GM23338 (cell line): ENCODE results near the gene ASPHD1. TPM values are rescaled to one million over a fixed set of nuclear protein-coding genes. Genes with fewer than 3 reads are reported as not detected.
A peak's percentile ranks its signal among the peaks of the same experiment; 100 is the strongest.

Experiments used
- ATAC-seq: fragments of 200-7000 bp; cut with Tn5 transposase; 3 replicates; pipeline ENCODE4 v1.9.1; 2020
- DNase-seq: peaks from one replicate; pipeline ENCODE4 v3.0.0-alpha.2; 2015; ENCODE audit warnings: low spot score
- H2AFZ ChIP-seq: fragments of 200-600 bp; sonication (generic); 2 replicates; pipeline ENCODE4 v1.8.0; 2016; ENCODE audit warnings: antibody characterized with exemption, mild to moderate bottlenecking, moderate library complexity
- H3F3A ChIP-seq: fragments of 200-600 bp; sonication (generic); replicated peaks from 2 replicates; pipeline ENCODE4 v1.8.0; 2017; ENCODE audit warnings: antibody characterized with exemption, mixed run types, low read depth
- H3K27ac ChIP-seq: fragments of 200-600 bp; sonication (generic); 2 replicates; pipeline ENCODE4 v1.6.1; 2016; ENCODE audit warnings: low read depth
- H3K27me3 ChIP-seq: fragments of 200-600 bp; sonication (generic); 2 replicates; pipeline ENCODE4 v1.8.0; 2016; ENCODE audit warnings: mild to moderate bottlenecking, mixed run types, moderate library complexity; ENCODE audit not compliant: insufficient read depth
- H3K36me3 ChIP-seq: fragments of 200-600 bp; sonication (generic); 2 replicates; pipeline ENCODE4 v1.8.0; 2016; ENCODE audit warnings: mild to moderate bottlenecking; ENCODE audit not compliant: insufficient read depth
- H3K4me1 ChIP-seq: fragments of 200-600 bp; sonication (generic); 2 replicates; pipeline ENCODE4 v1.8.0; 2016; ENCODE audit warnings: mild to moderate bottlenecking, moderate library complexity; ENCODE audit not compliant: insufficient read depth
- H3K4me2 ChIP-seq: fragments of 200-600 bp; sonication (generic); 2 replicates; pipeline ENCODE4 v1.7.1; 2017; ENCODE audit warnings: mixed run types
- H3K4me3 ChIP-seq: fragments of 200-600 bp; sonication (generic); 2 replicates; pipeline ENCODE4 v1.6.1; 2016; ENCODE audit warnings: mixed run types
- H3K79me2 ChIP-seq: fragments of 200-600 bp; sonication (generic); replicated peaks from 2 replicates; pipeline ENCODE4 v1.8.0; 2017; ENCODE audit warnings: mild to moderate bottlenecking; ENCODE audit not compliant: insufficient read depth
- H3K9me2 ChIP-seq: fragments of 200-600 bp; sonication (generic); 2 replicates; pipeline ENCODE4 v1.8.0; 2017; ENCODE audit not compliant: insufficient read depth
- H4K20me1 ChIP-seq: fragments of 200-600 bp; sonication (generic); replicated peaks from 2 replicates; pipeline ENCODE4 v1.8.0; 2017; ENCODE audit warnings: mild to moderate bottlenecking; ENCODE audit not compliant: insufficient read depth
- H3K27ac Mint-ChIP-seq: 2 replicates; pipeline ENCODE4 v1.8.0; 2020; ENCODE audit warnings: inconsistent platforms, mild to moderate bottlenecking, moderate library complexity, mixed read lengths
- H3K27me3 Mint-ChIP-seq: 3 replicates; pipeline ENCODE4 v1.8.0; 2022; ENCODE audit warnings: low read depth, mild to moderate bottlenecking, moderate library complexity, mixed read lengths, inconsistent platforms; ENCODE audit not compliant: insufficient read depth, poor library complexity
- H3K36me3 Mint-ChIP-seq: 3 replicates; pipeline ENCODE4 v1.8.0; 2021; ENCODE audit warnings: low read depth, mild to moderate bottlenecking, inconsistent platforms, moderate library complexity, mixed read lengths
- H3K4me1 Mint-ChIP-seq: 3 replicates; pipeline ENCODE4 v1.8.0; 2020; ENCODE audit warnings: mild to moderate bottlenecking, inconsistent platforms, mixed read lengths
- H3K4me3 Mint-ChIP-seq: 3 replicates; pipeline ENCODE4 v1.8.0; 2021; ENCODE audit warnings: moderate library complexity, mild to moderate bottlenecking, inconsistent platforms, mixed read lengths
- H3K9me3 Mint-ChIP-seq: 3 replicates; pipeline ENCODE4 v1.8.0; 2020; ENCODE audit warnings: moderate library complexity, mild to moderate bottlenecking, inconsistent platforms, mixed read lengths
- CREB1 ChIP-seq: fragments of 250-450 bp; sonication (Bioruptor Pico); IDR thresholded peaks from 2 replicates; pipeline ENCODE4 v1.5.0; 2020; ENCODE audit warnings: low read depth, mild to moderate bottlenecking, moderate library complexity
- CTCF ChIP-seq, 2 experiments: fragments of 200-600 bp in 1 of 2; sonication (generic) in 1 of 2; conservative IDR thresholded peaks; 2 replicates each; pipeline versions ENCODE4 v1.5.1 to v1.6.1; 2016 to 2017; ENCODE audit warnings: antibody characterized with exemption in 2 of 2, low read depth in 2 of 2, mild to moderate bottlenecking in 2 of 2, moderate library complexity in 1 of 2
- ETS1 ChIP-seq: IDR thresholded peaks from 2 replicates; pipeline ENCODE4 v1.6.1; 2016; ENCODE audit warnings: antibody characterized with exemption
- EZH2 ChIP-seq: fragments of 200-600 bp; sonication (generic); IDR thresholded peaks from one replicate; pipeline ENCODE4 v1.8.0; 2017; ENCODE audit warnings: antibody characterized with exemption, mild to moderate bottlenecking, low read depth; ENCODE audit not compliant: unreplicated experiment
- EZH2phosphoT487 ChIP-seq: fragments of 200-600 bp; sonication (generic); IDR thresholded peaks from one replicate; pipeline ENCODE4 v1.8.1; 2018; ENCODE audit warnings: antibody characterized with exemption; ENCODE audit not compliant: unreplicated experiment
- JUNB ChIP-seq: IDR thresholded peaks from one replicate; pipeline ENCODE4 v1.6.1; 2016; ENCODE audit warnings: antibody characterized with exemption; ENCODE audit not compliant: unreplicated experiment
- NANOG ChIP-seq: IDR thresholded peaks from 2 replicates; pipeline ENCODE4 v1.6.1; 2016; ENCODE audit warnings: antibody characterized with exemption, borderline replicate concordance
- POLR2AphosphoS5 ChIP-seq: IDR thresholded peaks from 2 replicates; pipeline ENCODE4 v1.6.1; 2016; ENCODE audit warnings: antibody characterized with exemption, low read depth
- REST ChIP-seq: IDR thresholded peaks from one replicate; pipeline ENCODE4 v1.6.1; 2018; ENCODE audit warnings: antibody characterized with exemption; ENCODE audit not compliant: unreplicated experiment
- STAT1 ChIP-seq: IDR thresholded peaks from one replicate; pipeline ENCODE4 v1.6.1; 2016; ENCODE audit warnings: antibody characterized with exemption; ENCODE audit not compliant: unreplicated experiment
- ZNF114 ChIP-seq: fragments of 250-450 bp; sonication (Bioruptor Pico); IDR thresholded peaks from 2 replicates; pipeline ENCODE4 v1.5.0; 2020; ENCODE audit warnings: mild to moderate bottlenecking, moderate library complexity
- ZNF331 ChIP-seq: fragments of 250-450 bp; sonication (Bioruptor Pico); IDR thresholded peaks from 2 replicates; pipeline ENCODE4 v1.5.0; 2020; ENCODE audit warnings: low read depth, mild to moderate bottlenecking, moderate library complexity
- ZNF462 ChIP-seq: fragments of 250-450 bp; sonication (Bioruptor Pico); IDR thresholded peaks from 2 replicates; pipeline ENCODE4 v1.5.0; 2020; ENCODE audit warnings: mild to moderate bottlenecking, moderate library complexity
- polyA plus RNA-seq: library from polyadenylated mRNA; unstranded; fragments of >200 nt; fragmentation: Nextera tagmentation; extraction: Ambion mirVana; gene quantifications from 2 replicates; pipeline ENCODE4 v1.2.1, GENCODE V29; 2016
- total RNA-seq: library from RNA; depleted of rRNA; stranded (reverse); fragments of >200 nt; shearing (Covaris generic); gene quantifications from 2 replicates; pipeline ENCODE4 v1.2.3, GENCODE V29; 2014

ASPHD1 gene
- total and polyA plus RNA-seq, 2 experiments from 2014 or later, result 15.5 to 20.6 TPM

- no peaks in the 10 kb centered on the region for H3K27me3 ChIP-seq
- ATAC-seq, result peak; percentile 2; the same call in 2 of the 3 replicates
- Mint-ChIP-seq H3K27me3 (peaks cover 16% of the 10 kb centered on the region), H3K4me1 (peaks cover 28% of the 10 kb centered on the region), H3K4me3 (peak overlapping the region; percentile 88), H3K36me3 (peaks cover 14% of the 10 kb centered on the region), H3K27ac (peak overlapping the region; percentile 13), H3K9me3 (no peaks in the 10 kb centered on the region)
- TF ChIP-seq EZH2, result no peak
- no peak for TF ChIP-seq ETS1
- no peak for TF ChIP-seq REST
- TF ChIP-seq EZH2phosphoT487, result no peak
- TF ChIP-seq STAT1, result no peak
- no peak for TF ChIP-seq ZNF331 (CRISPR knock-in tag)
- TF ChIP-seq POLR2AphosphoS5, result no peak
- no peak for TF ChIP-seq CTCF (conservative IDR thresholded peaks at IDR 0.05; ENCODE audit: low read depth in 2 of 2)
- no peak for TF ChIP-seq NANOG
- TF ChIP-seq ZNF462 (CRISPR knock-in tag), result no peak
- no peak for TF ChIP-seq CREB1
- TF ChIP-seq ZNF114 (CRISPR knock-in tag), result no peak
- TF ChIP-seq JUNB, result no peak
- no peaks in the 10 kb centered on the region for H3K9me2 ChIP-seq
- H3K4me3 ChIP-seq, result peak overlapping the region; percentile 97
- H3K79me2 ChIP-seq, result peaks cover 14% of the 10 kb centered on the region; the same call in 1 of the 2 replicates
- H2AFZ ChIP-seq, result peak overlapping the region; percentile 89
- H3K4me2 ChIP-seq, result peak overlapping the region; percentile 100
- H3K36me3 ChIP-seq, result no peaks in the 10 kb centered on the region
- peak; percentile 41 for DNase-seq
- H3F3A ChIP-seq, result 0 out of 2 replicates have a peak, but pooled peaks cover 6% of the 10 kb centered on the region
- H3K27ac ChIP-seq, result peak overlapping the region; percentile 74; the same call in 1 of the 2 replicates
- peaks cover 22% of the 10 kb centered on the region for H3K4me1 ChIP-seq
- 0 out of 2 replicates have a peak, but pooled peaks cover 6% of the 10 kb centered on the region for H4K20me1 ChIP-seq
Observed at GRCh38 chr16:29900888-29901606, 759 bp downstream of the ASPHD1 start.
